Measurements from ENCODE around the gene SH3D19.
"Not testable (repeated sequence)": the region's sequence is repeated elsewhere in the genome, so short reads cannot be mapped to it uniquely, and the experiment has no call there.

The SH3D19 gene

DNA sequence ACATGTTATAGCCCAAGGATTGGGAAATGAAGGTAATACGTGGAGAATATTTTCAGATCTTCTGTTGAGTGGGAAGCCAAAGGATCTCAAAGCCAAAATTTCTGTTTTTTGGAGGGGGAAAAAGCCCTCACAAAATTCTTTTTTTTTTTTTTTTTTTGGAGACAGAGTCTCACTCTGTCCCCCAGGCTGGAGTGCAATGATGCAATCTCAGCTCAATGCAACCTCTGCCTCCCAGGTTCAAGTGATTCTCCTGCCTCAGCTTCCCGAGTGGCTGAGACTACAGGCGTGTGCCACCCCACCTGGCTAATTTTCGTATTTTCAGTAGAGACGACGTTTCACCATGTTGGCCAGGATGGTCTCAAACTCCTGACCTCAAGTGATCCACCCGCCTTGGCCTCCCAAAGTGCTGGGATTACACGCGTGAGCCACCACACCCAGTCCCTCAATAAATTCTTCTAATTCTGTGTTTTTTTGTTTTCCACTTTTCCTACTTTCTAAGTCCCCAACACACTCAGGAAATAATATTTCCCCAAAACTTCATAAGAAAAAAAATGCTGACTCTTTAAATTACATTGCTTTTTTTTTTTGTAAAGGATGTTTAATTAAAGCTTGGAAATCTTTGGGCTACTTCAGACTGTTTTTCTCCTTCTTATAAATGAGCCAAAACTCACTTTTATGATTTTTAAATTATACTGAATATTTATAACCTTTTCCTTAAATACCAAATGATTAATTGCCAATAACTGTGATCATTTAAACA is 174.4 kb downstream of the SH3D19 start:
- DNase-seq (ENCODE audit: low read depth) = no peak

DNA sequence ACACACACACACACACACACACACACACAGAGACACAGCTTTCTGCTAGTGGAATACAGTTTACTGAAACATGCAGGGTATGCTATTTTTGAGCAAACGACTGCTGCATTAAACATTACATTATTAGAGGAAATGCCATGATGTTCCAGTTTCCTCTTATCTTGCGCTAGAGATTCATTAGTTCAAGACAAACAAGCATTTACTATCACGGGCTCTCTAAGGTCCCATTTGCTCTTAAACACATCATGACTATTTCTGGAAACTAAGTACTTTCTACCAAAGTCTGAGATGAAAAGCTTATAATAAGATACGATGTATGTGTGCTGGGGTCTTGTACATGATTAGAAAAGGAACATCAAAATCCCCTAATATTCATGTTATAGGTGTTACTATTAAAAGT is 177.1 kb downstream of the SH3D19 start:
- no peak for DNase-seq (ENCODE audit: low read depth)

DNA sequence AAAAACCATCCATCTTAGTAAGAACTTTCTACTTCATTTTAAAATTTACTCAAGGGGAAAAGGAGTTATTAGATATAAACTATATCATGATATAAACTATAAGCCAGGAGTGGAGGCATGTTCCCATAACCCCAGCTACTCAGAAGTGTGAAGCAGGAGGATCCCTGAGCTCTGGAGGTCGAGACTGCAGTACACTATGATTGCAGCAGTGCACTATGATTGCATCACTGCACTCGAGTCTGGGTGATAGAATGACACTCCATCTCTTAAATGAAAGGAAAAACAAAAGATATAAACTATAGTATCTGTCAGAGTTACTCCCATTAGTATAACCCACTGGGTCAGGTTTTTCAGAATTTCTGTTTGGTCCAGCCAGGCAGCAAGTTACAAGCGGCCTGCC is 178.4 kb downstream of the SH3D19 start:
- no peak for DNase-seq (ENCODE audit: low read depth)

DNA sequence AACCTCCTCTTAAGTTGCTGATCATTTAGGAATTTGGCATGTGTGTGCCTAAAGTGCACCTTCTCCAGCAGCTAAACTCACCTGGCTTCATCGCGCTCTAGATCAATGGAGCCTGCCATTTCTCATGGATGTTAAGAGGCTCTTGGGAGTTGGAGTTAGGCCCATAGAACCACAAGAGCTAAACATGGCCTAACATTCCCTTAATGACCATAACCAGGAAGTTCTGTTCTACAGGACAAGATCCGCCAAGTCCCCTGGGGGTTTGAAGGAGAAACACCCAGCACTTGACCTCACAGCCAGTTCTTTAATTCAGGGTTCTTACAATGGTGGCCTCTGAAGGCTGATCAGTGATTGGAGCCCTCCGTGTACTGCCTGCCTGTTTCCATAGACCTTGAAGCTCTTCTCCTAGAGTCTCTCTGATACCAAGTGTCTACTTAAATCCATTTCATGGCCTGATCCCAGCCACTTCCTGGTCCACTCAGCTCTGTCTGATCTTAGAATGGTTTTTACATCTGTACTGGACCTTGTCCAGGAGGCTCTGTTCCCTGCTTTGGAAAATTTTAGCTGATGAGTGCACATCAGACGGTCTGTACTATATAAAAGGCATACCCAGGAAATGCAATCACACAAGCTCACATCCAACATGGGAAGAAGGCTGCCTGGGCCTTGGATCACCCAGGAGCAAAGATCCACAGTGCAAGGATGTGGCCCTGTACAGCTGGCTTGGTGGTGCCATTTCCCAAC is 180.9 kb downstream of the SH3D19 start:
- no peak for DNase-seq (ENCODE audit: low read depth)

DNA sequence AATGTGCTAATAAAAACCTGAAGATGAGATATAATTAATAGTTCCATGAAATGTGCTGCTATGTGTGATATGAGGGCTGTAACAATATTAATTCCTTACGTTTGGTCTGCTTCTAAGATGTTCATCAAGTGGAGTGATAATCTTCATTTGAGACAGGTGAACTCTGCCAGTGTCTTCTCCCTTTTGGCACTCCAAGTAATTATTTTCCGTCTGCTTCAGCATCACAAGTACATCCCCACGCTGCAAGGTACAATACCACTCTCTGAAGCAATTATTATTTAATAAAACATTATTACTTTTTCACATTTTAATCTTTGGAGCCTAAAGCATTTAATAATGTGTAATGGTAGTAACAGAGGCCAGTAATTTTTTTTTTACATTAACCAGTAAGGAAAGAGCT is 181.6 kb downstream of the SH3D19 start:
- DNase-seq (ENCODE audit: low read depth) = no peak

DNA sequence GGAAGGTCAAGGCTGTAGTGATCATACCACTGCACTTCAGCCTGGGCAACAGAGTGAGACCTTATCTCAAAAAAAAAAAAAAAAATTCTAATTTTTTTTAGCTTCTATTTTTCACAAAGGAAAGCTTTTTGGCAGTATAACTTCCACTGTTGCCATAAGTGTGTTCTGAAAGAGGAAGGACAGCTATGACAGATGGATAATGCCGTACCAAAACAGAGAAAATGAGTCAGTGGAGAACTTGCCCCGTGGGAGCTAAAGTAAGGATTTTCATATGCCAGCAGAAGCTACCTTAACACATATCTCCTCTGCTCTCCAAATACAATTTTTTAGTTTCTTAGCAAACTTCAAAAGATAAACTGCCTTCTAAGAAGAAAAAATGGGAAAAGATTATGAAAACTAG is 182.2 kb downstream of the SH3D19 start:
- no peak for DNase-seq (ENCODE audit: low read depth)

DNA sequence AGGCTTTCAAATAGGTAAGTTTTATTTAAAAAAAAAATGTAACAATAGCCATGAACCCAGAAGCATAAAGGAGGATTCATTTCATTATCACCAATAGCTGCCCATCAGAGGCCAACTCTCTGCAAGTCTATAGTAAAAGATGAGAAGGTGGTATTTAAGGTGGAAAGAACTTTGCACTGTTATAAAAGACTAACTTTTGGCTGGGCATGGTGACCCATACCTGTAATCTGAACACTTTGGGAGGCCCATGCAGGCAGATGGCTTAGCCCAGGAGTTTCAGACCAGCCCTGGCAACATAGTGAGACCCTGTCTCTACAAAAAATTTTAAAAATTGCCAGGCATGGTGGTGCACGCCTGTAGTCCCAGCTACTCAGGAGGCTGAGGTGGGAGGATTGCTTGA is 182.6 kb downstream of the SH3D19 start:
- no peak for DNase-seq (ENCODE audit: low read depth)

DNA sequence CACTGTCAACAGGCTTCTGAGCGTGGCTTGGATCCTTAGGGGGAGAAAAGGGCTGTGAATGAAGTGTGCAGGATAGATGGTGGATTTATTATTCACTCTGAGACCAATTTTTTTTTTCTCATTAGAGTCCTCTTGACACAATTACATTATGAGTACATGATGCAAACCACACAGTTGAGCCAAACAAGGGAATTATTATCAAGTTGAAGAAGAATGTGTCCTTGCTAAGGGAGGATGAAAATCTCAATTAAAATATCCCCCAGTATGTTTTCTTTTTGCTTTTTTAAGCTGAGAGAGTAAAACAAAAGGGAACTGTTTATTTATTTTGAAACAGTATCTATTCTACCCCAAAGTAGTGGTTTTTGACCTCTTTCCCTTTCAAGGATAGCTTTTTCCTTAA is 185.6 kb downstream of the SH3D19 start:
- no peak for DNase-seq (ENCODE audit: low read depth)

DNA sequence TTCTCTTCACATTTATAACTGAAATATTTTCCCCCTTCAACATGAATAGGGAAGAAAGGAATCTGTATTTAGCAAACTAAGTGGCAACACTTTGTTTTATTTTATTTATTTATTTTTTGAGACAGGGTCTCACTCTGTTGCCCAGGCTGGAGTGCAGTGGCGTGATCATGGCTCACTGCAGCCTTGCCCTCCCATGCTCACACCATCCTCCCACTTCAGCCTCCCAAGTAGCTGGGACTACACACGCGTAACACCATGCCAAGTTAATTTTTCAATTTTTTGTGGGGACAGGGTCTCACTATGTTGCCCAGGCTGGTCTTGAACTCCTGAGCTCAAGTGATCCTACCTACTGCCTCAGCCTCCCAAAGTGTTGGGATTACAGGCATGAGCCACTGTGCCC is 189.4 kb downstream of the SH3D19 start:
- not testable (repeated sequence) for DNase-seq (ENCODE audit: low read depth)

DNA sequence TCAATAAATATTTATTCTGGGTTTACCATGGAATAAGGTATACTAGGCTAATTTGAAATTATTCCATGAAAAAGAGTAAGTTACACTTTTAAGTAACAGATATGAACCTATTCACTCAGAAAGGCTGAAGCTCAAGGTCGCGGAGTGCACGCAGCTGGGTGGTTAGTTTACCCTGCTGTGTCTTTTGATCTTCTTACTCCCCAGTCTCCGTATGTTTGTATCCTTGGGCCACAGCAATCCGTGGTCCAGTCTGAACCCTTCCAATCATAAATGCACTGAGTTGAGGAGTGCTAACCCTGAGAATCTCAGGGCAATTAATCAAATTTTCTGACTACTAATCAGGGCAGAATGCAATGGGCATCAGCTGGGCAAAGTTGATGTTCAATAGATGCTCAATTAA is 192.1 kb downstream of the SH3D19 start:
- DNase-seq (ENCODE audit: low read depth) = no peak

DNA sequence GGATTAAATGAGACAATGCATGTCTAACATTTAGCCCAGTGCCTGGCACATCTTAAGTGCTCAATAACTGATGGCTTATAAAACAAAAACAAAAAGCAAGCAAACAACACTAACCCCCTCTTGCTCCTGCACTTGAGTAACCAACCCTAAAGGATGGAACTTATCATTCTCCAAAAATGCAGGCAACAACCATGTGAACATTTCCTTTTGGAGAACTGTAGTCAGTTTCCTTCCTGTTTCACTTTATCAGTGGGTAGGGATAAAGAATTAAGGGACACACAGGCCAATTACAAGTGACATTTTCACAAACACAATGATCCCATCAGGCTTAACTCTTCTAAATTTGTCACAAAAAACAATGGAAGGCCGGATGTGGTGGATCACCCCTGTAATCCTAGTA is 195.6 kb downstream of the SH3D19 start:
- DNase-seq (ENCODE audit: low read depth) = no peak

DNA sequence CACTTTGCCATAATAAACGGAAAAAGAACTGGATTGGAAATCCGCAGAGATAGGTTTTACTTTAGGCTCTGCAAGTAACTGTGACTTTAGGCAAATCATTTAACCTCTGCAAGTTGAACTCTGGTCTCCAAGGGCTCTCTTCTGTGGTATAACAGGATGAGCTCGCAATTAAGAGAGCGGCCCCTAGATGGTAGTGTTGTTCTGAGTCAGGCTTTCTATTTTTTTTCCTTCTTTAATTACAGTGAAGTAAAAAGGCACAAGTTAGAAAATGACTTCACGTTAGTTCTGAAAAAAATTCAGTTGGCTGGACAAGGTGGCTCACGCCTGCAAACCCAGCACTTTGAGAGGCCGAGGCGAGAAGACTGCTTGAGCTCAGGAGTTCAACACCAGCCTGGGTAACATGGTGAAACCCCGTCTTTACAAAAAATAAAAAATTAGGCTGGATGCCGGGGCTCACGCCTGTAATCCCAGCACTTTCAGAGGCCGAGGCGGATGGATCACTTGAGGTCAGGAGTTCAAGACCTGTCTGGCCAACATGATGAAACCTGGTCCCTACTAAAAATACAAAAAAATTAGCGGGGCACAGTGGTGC is 207.9 kb downstream of the SH3D19 start:
- DNase-seq (ENCODE audit: low read depth) = peak; percentile 33

DNA sequence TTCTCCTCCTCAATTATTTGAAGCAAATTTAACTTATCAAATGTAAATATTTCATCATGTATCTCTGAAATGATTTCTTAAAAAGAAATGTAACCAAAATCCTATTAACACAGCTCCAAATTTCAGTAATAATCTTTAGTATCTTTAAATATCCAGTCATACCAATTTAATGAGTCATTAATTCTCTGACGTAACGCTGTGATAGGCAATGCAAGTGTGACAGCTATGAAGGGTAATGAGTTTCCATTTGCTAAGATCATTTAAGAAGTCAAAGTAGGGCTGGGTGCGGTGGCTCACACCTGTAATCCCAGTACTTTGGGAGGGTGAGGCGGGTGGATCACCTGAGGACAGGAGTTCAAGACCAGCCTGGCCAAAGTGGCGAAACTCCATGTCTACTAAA is 210.4 kb downstream of the SH3D19 start:
- no peak for DNase-seq (ENCODE audit: low read depth)

DNA sequence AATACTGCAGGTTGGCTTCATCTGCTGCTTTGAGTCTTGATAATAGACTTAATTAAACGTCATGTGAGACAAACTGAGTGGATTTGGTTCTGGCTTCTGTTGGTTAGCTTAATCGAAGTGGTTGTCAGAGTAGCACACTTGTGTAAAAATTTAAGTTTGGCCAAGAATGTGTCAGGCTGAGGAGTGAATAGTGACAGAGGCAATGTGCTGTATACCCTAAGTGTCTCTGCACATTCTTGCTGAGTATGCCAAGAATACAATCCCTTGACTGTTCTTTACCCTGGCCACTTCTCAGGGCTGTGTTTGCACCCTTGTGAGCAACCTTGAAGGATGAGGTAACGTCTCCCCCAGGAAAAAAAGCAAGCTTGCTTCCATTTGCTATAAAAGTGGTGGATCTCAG is 211.1 kb downstream of the SH3D19 start:
- DNase-seq (ENCODE audit: low read depth) = no peak

DNA sequence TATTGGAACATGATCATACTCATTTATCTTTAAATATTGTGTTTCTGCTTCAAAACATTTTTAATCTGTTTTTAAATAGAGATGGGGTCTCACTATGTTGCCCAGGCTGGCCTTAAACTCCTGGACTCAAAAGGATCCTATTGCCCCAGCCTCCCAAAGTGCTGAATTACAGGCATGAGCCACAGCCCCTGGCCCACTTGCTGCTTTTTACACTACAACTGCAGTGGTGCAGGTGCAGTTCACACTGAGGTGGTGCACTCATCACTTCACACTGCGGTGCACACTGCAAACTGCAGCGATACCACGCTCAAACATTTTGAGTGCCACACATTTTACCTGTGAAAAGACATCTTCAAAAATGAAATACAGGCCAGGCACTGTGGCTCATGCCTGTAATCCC is 215.2 kb downstream of the SH3D19 start:
- no peak for DNase-seq (ENCODE audit: low read depth)

DNA sequence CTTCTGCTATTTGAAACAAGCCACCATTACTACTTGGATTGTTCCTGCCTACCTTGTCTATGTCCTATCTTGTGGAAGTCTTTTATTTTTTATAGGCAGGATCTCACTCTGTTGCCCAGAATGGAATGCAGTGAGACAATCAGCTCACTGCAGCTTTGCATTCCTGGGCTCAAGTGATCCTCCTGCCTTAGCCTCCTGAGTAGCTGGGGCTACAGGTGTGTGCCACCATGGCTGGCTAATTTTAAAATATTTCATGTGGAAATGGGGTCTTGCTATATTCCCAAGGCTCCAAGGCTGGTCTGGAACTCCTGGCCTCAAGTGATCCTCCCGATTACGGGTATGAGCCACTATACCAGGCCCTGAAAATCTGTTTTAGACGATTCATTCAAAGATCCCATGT is 218.3 kb downstream of the SH3D19 start:
- no peak for DNase-seq (ENCODE audit: low read depth)

DNA sequence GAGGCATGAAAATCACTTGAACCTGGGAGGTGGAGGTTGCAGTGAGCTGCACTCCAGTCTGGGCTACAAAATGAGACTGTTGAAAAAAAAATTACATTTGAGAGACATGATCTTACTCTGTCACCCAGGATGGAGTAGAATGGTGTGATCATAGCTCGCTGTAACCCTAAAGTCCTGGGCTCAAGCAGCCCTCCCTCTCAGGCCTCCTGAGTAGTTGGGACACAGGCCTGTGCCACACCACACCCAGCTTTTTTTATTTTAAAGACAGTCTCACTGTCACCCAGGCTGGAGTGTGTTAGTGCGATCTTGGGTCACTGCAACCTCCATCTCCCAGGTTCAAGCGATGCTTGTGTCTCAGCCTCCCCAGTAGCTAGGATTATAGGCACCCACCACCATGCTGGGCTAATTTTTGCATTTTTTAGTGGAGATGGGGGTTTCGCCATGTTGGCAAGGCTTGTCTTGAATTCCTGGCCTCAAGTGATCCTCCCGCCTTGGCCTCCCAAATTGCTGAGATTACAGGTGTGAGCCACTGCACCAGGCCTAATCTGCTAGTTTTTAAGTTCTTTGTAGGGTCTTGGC is 219.9 kb downstream of the SH3D19 start:
- DNase-seq (ENCODE audit: low read depth) = no peak

DNA sequence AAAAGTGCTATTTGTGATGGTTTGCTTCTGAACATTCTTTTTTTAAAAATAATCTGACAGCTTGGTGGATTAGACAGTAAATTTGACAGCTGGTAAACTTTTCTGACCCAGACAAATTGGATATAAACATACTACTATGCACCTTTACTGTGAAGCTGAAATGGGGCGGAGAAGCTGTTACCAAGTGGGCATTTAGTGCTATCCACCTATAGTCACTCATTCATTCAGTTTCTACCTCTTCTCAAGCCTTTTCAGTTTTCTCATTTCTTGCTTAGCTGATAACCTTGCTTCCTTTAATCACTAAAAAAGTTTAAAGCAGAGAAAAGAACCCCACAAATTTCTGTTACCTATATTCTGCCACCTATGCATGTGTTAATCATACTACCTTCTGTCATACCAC is 220.8 kb downstream of the SH3D19 start:
- DNase-seq (ENCODE audit: low read depth) = no peak

DNA sequence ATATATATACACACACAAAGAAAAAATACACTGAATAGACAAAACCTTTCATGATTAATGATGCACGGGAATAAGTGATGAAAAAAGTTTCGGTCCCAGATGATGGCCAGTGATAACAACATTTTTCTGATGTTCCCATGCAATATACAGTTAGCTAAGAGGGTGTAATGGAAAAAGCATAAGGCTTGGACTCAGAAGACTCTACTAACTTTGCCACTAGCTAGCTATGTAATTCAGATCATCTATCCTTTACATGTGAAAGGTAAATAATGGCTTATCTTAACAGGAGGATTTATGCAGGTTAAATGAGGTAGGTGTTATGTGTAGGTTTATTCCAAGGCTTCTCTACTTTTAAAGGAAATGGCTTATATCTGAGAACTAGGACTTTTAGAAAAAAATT is 221.6 kb downstream of the SH3D19 start:
- no peak for DNase-seq (ENCODE audit: low read depth)

DNA sequence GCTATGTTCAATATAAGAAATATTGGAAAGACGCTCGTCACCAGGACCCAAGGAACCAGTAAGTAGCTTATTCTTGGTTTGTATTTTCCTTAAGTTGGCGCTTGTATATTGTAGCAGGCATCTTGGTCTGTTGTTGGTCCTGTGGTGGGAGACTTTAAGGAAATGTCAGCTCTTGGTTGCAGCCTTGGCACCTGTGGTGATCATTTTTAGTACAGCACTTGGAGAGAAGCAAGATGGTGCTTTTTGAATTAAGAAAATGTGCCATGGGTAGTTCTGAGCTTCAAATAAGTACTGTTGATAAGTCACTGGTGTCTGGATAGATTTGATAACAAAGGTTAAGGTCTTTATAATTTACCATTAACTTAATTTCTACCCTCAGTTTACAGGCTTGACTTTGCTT is 224.9 kb downstream of the SH3D19 start:
- DNase-seq (ENCODE audit: low read depth) = no peak

DNA sequence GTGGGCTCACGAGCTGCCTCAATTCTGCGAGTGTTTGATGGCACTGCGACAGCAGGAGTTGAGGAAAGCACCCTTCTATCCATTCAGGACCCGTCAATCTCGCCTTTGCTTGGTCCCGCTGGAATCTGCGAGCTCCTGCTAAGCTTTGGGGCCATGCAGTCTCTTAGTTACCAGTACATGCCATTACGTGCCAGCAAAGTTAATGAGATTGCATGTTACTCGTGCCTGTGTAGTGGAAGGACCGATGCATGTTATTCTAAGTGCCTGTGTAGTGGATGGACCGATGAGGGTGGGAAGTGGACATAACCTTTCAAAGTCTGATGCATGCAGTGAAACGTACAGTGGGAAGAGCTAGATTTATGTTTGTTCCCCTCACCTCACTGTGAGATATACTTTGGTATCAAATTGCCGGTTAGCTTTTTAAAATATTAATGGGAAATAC is 225.4 kb downstream of the SH3D19 start:
- no peak for DNase-seq (ENCODE audit: low read depth)

DNA sequence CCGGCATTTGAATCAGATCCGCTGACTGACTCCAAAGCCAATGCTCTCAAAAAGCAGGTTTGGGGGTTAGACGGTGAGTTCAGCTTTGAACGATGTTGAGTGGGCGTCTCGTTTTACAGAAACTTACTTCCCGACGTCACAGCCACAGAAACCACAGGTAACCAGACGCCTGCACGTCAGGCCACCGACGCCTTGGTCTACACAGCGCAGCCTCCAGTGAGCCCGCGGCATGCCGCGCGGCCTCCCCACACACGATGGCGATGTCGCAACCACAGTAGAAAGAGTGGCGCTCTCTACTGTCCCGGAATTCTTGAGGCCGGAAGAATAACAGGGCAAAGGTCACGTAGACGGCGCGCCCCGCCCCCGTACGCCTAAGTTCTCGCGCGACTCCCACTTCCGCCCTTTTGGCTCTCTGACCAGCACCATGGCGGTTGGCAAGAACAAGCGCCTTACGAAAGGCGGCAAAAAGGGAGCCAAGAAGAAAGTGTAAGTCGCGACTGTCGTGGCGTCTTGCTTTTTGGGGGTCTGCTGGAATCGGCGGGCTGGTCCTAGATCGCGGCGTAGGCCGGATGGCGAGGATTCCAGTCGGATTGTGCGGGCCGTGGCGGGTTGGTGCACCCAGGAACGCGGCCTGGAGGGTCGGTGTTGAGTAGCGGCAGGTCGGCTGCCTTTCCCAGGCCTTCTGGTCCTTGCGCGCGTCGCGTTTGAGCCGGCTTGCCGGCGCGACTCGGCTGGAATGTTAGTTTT is 226.0 kb downstream of the SH3D19 start, which contains the start of gene RPS3A:
RPS3A (plus strand) TSS at position 400 of the 747 bp plus-strand sequence; CDS start at position 425, 25 bp downstream.
- peak; percentile 84 for DNase-seq (ENCODE audit: low read depth)

All from HS-5 (cell line).